ENCODE results near the gene PROP1. TPM values are rescaled to one million over a fixed set of nuclear protein-coding genes. Genes with fewer than 3 reads are reported as not detected.
A peak's percentile ranks its signal among the peaks of the same experiment; 100 is the strongest.
"Not testable (repeated sequence)": the region's sequence is repeated elsewhere in the genome, so short reads cannot be mapped to it uniquely, and the experiment has no call there.

Gene PROP1
- polyA plus RNA-seq, 3 donors, result not detected

GRCh38 chr5:178011816-178012554 lies 15.9 kb upstream of the PROP1 start:
- H3K4me3 Mint-ChIP-seq; intact Hi-C loops (cut with micrococcal nuclease): not testable (repeated sequence)
- WGBS (ENCODE audit: insufficient coverage), result no CpG with 5 or more reads among the region's 4 CpGs

GRCh38 chr5:178007272-178007671 lies 11.2 kb upstream of the PROP1 start:
- H3K79me2 ChIP-seq (ENCODE audit: insufficient read depth, low read length); H3K36me3 ChIP-seq (replicated peaks in 1 of 2; ENCODE audit: control insufficient read depth in 1 of 2, insufficient read depth in 2 of 2, low read length in 2 of 2); H2AFZ ChIP-seq (ENCODE audit: insufficient read depth, low read depth, low read length, poor library complexity, severe bottlenecking); H3K4me1 Mint-ChIP-seq; H3K9me3 Mint-ChIP-seq; H3K27ac Mint-ChIP-seq; H4K20me1 ChIP-seq (ENCODE audit: insufficient read depth, low read length); intact Hi-C loops (cut with micrococcal nuclease); H3K9me3 ChIP-seq (replicated peaks in 1 of 2; ENCODE audit: control insufficient read depth in 1 of 2, insufficient read depth in 1 of 2, low read length in 2 of 2); DNase-seq; H3K9ac ChIP-seq (ENCODE audit: insufficient read depth, low read length, poor library complexity, severe bottlenecking); H3K27ac ChIP-seq (ENCODE audit: low read depth in 1 of 2, low read length in 2 of 2); H3K4me3 ChIP-seq (replicated peaks in 1 of 3; ENCODE audit: low read depth in 2 of 3, low read length in 3 of 3); H3K4me1 ChIP-seq (ENCODE audit: control insufficient read depth in 1 of 2, insufficient read depth in 2 of 2, low read length in 2 of 2); H3K36me3 Mint-ChIP-seq; H3K4me2 ChIP-seq (replicated peaks; ENCODE audit: extremely low read depth, low read length, poor library complexity, severe bottlenecking): not testable (repeated sequence)
- Mint-ChIP-seq H3K4me3 (peak overlapping the region in 1 of 2 donors; percentile 73), H3K27me3 (ENCODE audit: low read depth in 3 of 3) (peaks cover 31 to 41% (median 40%) of the 10 kb centered on the region in 3 donors)
- no CpG with 5 or more reads among the region's 26 CpGs for WGBS (ENCODE audit: insufficient coverage)
- peaks cover 3 to 14% of the 10 kb centered on the region in 2 donors for H3K27me3 ChIP-seq (ENCODE audit: control insufficient read depth in 2 of 2, insufficient read depth in 2 of 2, low read length in 2 of 2)

More at GRCh38 chr5:178011816-178012554, 15.9 kb upstream of the PROP1 start:
- not testable (repeated sequence) for H3K4me3 ChIP-seq (replicated peaks in 1 of 3; ENCODE audit: low read depth in 2 of 3, low read length in 3 of 3); H3K36me3 ChIP-seq (replicated peaks in 1 of 2; ENCODE audit: control insufficient read depth in 1 of 2, insufficient read depth in 2 of 2, low read length in 2 of 2); H3K79me2 ChIP-seq (ENCODE audit: insufficient read depth, low read length); H3K9me3 ChIP-seq (replicated peaks in 1 of 2; ENCODE audit: control insufficient read depth in 1 of 2, insufficient read depth in 1 of 2, low read length in 2 of 2); H4K20me1 ChIP-seq (ENCODE audit: insufficient read depth, low read length); H3K27ac Mint-ChIP-seq; H3K4me1 Mint-ChIP-seq; DNase-seq; H3K27ac ChIP-seq (ENCODE audit: low read depth in 1 of 2, low read length in 2 of 2); H3K9ac ChIP-seq (ENCODE audit: insufficient read depth, low read length, poor library complexity, severe bottlenecking); H3K4me2 ChIP-seq (replicated peaks; ENCODE audit: extremely low read depth, low read length, poor library complexity, severe bottlenecking); H2AFZ ChIP-seq (ENCODE audit: insufficient read depth, low read depth, low read length, poor library complexity, severe bottlenecking); H3K9me3 Mint-ChIP-seq; H3K4me1 ChIP-seq (ENCODE audit: control insufficient read depth in 1 of 2, insufficient read depth in 2 of 2, low read length in 2 of 2); H3K36me3 Mint-ChIP-seq; H3K27me3 ChIP-seq (ENCODE audit: control insufficient read depth in 2 of 2, insufficient read depth in 2 of 2, low read length in 2 of 2)
- H3K27me3 Mint-ChIP-seq (ENCODE audit: low read depth in 3 of 3), result peaks cover 8 to 12% (median 10%) of the 10 kb centered on the region in 3 donors

- H3K4me1 Mint-ChIP-seq; DNase-seq; H3K79me2 ChIP-seq (ENCODE audit: insufficient read depth, low read length); H3K4me2 ChIP-seq (replicated peaks; ENCODE audit: extremely low read depth, low read length, poor library complexity, severe bottlenecking); H2AFZ ChIP-seq (ENCODE audit: insufficient read depth, low read depth, low read length, poor library complexity, severe bottlenecking); H3K27ac Mint-ChIP-seq; intact Hi-C loops (cut with micrococcal nuclease); H3K36me3 Mint-ChIP-seq; H3K4me1 ChIP-seq (ENCODE audit: control insufficient read depth in 1 of 2, insufficient read depth in 2 of 2, low read length in 2 of 2); H3K9me3 Mint-ChIP-seq; H3K4me3 ChIP-seq (replicated peaks in 1 of 3; ENCODE audit: low read depth in 2 of 3, low read length in 3 of 3); H3K27ac ChIP-seq (ENCODE audit: low read depth in 1 of 2, low read length in 2 of 2); H3K36me3 ChIP-seq (replicated peaks in 1 of 2; ENCODE audit: control insufficient read depth in 1 of 2, insufficient read depth in 2 of 2, low read length in 2 of 2); H3K9me3 ChIP-seq (replicated peaks in 1 of 2; ENCODE audit: control insufficient read depth in 1 of 2, insufficient read depth in 1 of 2, low read length in 2 of 2); H4K20me1 ChIP-seq (ENCODE audit: insufficient read depth, low read length); H3K9ac ChIP-seq (ENCODE audit: insufficient read depth, low read length, poor library complexity, severe bottlenecking): not testable (repeated sequence)
- peaks cover 3 to 14% of the 10 kb centered on the region in 2 donors for H3K27me3 ChIP-seq (ENCODE audit: control insufficient read depth in 2 of 2, insufficient read depth in 2 of 2, low read length in 2 of 2)
- 32% methylated on average over 4 of the region's 59 CpGs for WGBS (ENCODE audit: insufficient coverage)
- Mint-ChIP-seq H3K27me3 (ENCODE audit: low read depth in 3 of 3) (peaks cover 33 to 44% (median 42%) of the 10 kb centered on the region in 3 donors), H3K4me3 (peak overlapping the region; percentile 56 to 73)
Measured at GRCh38 chr5:178006536-178007231, 10.6 kb upstream of the PROP1 start.

GRCh38 chr5:178006181-178006535 lies 10.1 kb upstream of the PROP1 start:
- H3K4me3 ChIP-seq (replicated peaks in 1 of 3; ENCODE audit: low read depth in 2 of 3, low read length in 3 of 3); intact Hi-C loops (cut with micrococcal nuclease); H3K9me3 Mint-ChIP-seq; DNase-seq; H3K36me3 Mint-ChIP-seq; H3K9ac ChIP-seq (ENCODE audit: insufficient read depth, low read length, poor library complexity, severe bottlenecking); H3K4me1 Mint-ChIP-seq; H4K20me1 ChIP-seq (ENCODE audit: insufficient read depth, low read length); H3K4me3 Mint-ChIP-seq; H3K36me3 ChIP-seq (replicated peaks in 1 of 2; ENCODE audit: control insufficient read depth in 1 of 2, insufficient read depth in 2 of 2, low read length in 2 of 2); H3K4me1 ChIP-seq (ENCODE audit: control insufficient read depth in 1 of 2, insufficient read depth in 2 of 2, low read length in 2 of 2); H2AFZ ChIP-seq (ENCODE audit: insufficient read depth, low read depth, low read length, poor library complexity, severe bottlenecking); H3K79me2 ChIP-seq (ENCODE audit: insufficient read depth, low read length); H3K27ac Mint-ChIP-seq; H3K4me2 ChIP-seq (replicated peaks; ENCODE audit: extremely low read depth, low read length, poor library complexity, severe bottlenecking); H3K27ac ChIP-seq (ENCODE audit: low read depth in 1 of 2, low read length in 2 of 2); H3K9me3 ChIP-seq (replicated peaks in 1 of 2; ENCODE audit: control insufficient read depth in 1 of 2, insufficient read depth in 1 of 2, low read length in 2 of 2): not testable (repeated sequence)
- H3K27me3 Mint-ChIP-seq (ENCODE audit: low read depth in 3 of 3), result peaks cover 32 to 45% (median 43%) of the 10 kb centered on the region in 3 donors
- H3K27me3 ChIP-seq (ENCODE audit: control insufficient read depth in 2 of 2, insufficient read depth in 2 of 2, low read length in 2 of 2), result peaks cover 3 to 14% of the 10 kb centered on the region in 2 donors
- no CpG with 5 or more reads among the region's 24 CpGs for WGBS (ENCODE audit: insufficient coverage)

Measured in CD14-positive monocyte (primary cell).